K562 (cell line): ENCODE data around the gene GRAMD4.

Experiments used
- CBX5 ChIP-seq: IDR thresholded peaks from 2 replicates; pipeline ENCODE4 v1.6.1; 2014; ENCODE audit warnings: low read depth, borderline replicate concordance
- EHMT2 ChIP-seq: fragments of 450-650 bp; IDR thresholded peaks from 2 replicates; pipeline ENCODE4 v1.6.1; 2018; ENCODE audit warnings: antibody characterized with exemption
- FOXJ2 ChIP-seq: fragments of 200-800 bp; sonication (Bioruptor generic); IDR thresholded peaks from 2 replicates; pipeline ENCODE4 v1.6.1; 2016; ENCODE audit warnings: missing genetic modification characterization, missing compliant biosample characterization
- JUNB ChIP-seq: fragments of 450-650 bp; formaldehyde crosslinking; conservative IDR thresholded peaks from 2 replicates; pipeline ENCODE4 v1.4.0; 2020; ENCODE audit warnings: mild to moderate bottlenecking
- TF ChIP-seq, protein P1 (sequence below): fragments of 250-450 bp; sonication (Bioruptor Pico); IDR thresholded peaks from 2 replicates; pipeline ENCODE4 v1.8.0; 2022; ENCODE audit warnings: moderate library complexity, mild to moderate bottlenecking, inconsistent platforms
- TF ChIP-seq, protein P2 (sequence below), 2 experiments: fragments of 450-650 bp in 1 of 2; sonication (generic) in 1 of 2; formaldehyde crosslinking in 1 of 2; IDR thresholded peaks; 2 replicates each; pipeline versions ENCODE4 v1.7.1 to v1.9.0; 2016 to 2022; ENCODE audit warnings: inconsistent platforms in 1 of 2, mild to moderate bottlenecking in 1 of 2, missing genetic modification reagents in 1 of 2

DNA sequence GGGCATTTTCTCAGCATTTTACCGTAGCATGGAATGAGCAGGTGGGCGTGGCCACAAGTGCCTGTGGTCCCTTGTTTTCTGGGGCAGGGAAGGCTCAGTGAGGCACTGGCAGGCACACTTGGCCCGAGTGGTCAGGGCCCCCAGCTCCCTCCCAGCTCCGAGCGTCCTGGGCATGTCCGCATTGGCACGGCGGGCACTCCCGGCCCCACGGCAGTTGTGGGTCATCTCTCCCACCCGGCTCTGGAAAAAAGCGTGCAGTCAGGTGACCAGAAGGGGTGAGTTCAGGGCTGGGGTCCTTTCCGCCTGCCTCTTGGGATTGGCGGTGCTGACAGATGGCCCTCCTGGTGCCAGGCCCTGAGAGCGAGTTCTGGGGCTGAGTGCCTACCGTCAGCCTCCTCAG lies 55.8 kb downstream of the GRAMD4 start:
- TF ChIP-seq, protein P1, sequence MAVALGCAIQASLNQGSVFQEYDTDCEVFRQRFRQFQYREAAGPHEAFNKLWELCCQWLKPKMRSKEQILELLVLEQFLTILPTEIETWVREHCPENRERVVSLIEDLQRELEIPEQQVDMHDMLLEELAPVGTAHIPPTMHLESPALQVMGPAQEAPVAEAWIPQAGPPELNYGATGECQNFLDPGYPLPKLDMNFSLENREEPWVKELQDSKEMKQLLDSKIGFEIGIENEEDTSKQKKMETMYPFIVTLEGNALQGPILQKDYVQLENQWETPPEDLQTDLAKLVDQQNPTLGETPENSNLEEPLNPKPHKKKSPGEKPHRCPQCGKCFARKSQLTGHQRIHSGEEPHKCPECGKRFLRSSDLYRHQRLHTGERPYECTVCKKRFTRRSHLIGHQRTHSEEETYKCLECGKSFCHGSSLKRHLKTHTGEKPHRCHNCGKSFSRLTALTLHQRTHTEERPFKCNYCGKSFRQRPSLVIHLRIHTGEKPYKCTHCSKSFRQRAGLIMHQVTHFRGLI (CRISPR knock-in tag), result no peak
- TF ChIP-seq, protein P2, sequence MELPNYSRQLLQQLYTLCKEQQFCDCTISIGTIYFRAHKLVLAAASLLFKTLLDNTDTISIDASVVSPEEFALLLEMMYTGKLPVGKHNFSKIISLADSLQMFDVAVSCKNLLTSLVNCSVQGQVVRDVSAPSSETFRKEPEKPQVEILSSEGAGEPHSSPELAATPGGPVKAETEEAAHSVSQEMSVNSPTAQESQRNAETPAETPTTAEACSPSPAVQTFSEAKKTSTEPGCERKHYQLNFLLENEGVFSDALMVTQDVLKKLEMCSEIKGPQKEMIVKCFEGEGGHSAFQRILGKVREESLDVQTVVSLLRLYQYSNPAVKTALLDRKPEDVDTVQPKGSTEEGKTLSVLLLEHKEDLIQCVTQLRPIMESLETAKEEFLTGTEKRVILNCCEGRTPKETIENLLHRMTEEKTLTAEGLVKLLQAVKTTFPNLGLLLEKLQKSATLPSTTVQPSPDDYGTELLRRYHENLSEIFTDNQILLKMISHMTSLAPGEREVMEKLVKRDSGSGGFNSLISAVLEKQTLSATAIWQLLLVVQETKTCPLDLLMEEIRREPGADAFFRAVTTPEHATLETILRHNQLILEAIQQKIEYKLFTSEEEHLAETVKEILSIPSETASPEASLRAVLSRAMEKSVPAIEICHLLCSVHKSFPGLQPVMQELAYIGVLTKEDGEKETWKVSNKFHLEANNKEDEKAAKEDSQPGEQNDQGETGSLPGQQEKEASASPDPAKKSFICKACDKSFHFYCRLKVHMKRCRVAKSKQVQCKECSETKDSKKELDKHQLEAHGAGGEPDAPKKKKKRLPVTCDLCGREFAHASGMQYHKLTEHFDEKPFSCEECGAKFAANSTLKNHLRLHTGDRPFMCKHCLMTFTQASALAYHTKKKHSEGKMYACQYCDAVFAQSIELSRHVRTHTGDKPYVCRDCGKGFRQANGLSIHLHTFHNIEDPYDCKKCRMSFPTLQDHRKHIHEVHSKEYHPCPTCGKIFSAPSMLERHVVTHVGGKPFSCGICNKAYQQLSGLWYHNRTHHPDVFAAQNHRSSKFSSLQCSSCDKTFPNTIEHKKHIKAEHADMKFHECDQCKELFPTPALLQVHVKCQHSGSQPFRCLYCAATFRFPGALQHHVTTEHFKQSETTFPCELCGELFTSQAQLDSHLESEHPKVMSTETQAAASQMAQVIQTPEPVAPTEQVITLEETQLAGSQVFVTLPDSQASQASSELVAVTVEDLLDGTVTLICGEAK (IDR thresholded peaks at IDR 0.05), result no peak
- TF ChIP-seq, protein P2 (CRISPR knock-in tag; IDR thresholded peaks at IDR 0.05), result no peak
- TF ChIP-seq CBX5, result no peak
- TF ChIP-seq EHMT2, result no peak
- no peak for TF ChIP-seq JUNB (CRISPR knock-in tag)
- TF ChIP-seq FOXJ2 (tag), result no peak
